CD4-positive, alpha-beta T cell treated with Interleukin-17A for 4 hours (primary cell): Measurements from ENCODE around the gene ATP6V0A4.
A peak's percentile ranks its signal among the peaks of the same experiment; 100 is the strongest.
"Not testable (repeated sequence)": the region's sequence is repeated elsewhere in the genome, so short reads cannot be mapped to it uniquely, and the experiment has no call there.

Experiments used
- DNase-seq: peaks from one replicate; pipeline ENCODE4 v3.0.0-alpha.2; 2020; ENCODE audit warnings: mixed read lengths

The ATP6V0A4 gene

GRCh38 chr7:138697535-138698182 is 100.3 kb downstream of the ATP6V0A4 start:
- no peak for DNase-seq

DNA sequence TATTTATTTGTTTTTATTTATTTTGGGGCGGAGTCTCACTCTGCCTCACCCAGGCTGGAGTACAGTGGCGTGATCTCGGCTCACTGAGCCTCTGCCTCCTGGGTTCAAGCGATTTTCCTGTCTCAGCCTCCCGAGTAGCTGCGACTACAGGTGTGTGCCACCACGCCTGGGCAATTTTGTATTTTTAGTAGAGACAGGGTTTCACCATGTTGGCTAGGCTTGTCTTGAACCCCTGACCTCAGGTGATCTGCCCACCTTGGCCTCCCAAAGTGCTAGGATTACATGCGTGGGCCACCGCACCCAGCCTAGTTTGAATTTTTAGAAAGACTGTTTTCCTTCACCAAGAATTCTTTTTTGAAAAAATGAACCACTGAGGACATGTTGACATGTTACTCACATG is 102.2 kb downstream of the ATP6V0A4 start:
- not testable (repeated sequence) for DNase-seq

- no peak for DNase-seq
Observed at GRCh38 chr7:138695106-138695505, 102.9 kb downstream of the ATP6V0A4 start.

DNA sequence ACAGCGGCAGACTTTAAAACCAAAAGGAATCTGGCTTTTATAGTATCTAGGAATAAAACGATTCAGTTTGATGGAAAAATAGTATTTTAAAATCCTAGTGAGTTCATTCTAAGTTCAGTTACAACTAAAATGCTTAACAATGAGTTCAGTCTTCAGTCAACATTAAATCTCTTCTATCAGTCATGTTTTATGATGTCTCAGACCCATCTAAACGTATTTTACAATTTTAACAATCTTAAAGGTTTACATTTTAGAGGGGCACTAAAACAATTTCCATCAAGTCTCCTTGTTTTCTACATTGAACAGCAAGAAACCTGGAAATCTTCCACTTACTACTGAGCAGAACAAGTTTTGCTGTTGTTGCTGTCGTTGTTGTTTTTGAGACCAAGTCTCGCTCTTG is 106.8 kb downstream of the ATP6V0A4 start:
- no peak for DNase-seq

- DNase-seq: no peak
Observed at GRCh38 chr7:138690495-138690894, 107.5 kb downstream of the ATP6V0A4 start.

- not testable (repeated sequence) for DNase-seq
Observed at GRCh38 chr7:138688037-138688436, 110.0 kb downstream of the ATP6V0A4 start.

DNA sequence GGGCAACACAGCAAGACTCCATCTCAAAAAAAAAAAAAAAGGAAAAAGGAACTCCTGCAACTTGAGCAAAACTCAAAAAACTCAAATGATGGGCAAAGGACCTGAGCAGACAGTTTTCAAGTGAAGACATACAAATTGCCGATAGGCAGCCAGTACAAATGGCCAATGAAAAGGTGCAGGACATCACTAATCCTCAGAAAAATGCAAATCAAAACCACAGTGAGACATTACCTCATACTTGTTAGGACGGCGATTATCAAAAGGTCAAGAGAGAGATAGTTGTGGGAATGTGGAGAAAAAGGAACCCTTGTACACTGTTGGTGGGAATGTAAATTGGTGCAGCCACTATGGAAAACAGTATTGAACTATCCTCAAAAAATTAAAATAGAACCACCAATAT is 113.7 kb downstream of the ATP6V0A4 start:
- DNase-seq: no peak

GRCh38 chr7:138679793-138680192 is 118.2 kb downstream of the ATP6V0A4 start:
- DNase-seq: no peak

- no peak for DNase-seq
Observed at GRCh38 chr7:138670594-138670993, 127.4 kb downstream of the ATP6V0A4 start.

- no peak for DNase-seq
Observed at GRCh38 chr7:138669364-138669763, 128.6 kb downstream of the ATP6V0A4 start.

GRCh38 chr7:138668946-138669345 is 129.1 kb downstream of the ATP6V0A4 start:
- no peak for DNase-seq

DNA sequence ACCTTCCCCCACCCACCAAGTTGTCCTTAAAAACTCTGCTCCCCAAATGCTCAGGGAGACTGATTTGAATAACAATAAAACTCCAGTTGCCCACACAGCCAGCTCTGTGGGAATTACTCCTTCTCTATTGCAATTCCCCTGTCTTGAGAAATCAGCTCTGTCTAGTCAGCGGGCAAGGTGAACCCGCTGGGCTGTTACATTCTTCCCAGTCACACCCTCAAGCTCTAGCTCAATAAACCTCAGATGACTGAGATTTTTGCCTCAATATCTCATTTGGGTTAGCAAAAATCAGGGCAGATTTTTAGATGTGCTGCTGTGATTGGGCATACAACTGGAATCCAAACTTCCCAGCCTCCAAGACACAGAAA is 129.8 kb downstream of the ATP6V0A4 start:
- DNase-seq: no peak

DNA sequence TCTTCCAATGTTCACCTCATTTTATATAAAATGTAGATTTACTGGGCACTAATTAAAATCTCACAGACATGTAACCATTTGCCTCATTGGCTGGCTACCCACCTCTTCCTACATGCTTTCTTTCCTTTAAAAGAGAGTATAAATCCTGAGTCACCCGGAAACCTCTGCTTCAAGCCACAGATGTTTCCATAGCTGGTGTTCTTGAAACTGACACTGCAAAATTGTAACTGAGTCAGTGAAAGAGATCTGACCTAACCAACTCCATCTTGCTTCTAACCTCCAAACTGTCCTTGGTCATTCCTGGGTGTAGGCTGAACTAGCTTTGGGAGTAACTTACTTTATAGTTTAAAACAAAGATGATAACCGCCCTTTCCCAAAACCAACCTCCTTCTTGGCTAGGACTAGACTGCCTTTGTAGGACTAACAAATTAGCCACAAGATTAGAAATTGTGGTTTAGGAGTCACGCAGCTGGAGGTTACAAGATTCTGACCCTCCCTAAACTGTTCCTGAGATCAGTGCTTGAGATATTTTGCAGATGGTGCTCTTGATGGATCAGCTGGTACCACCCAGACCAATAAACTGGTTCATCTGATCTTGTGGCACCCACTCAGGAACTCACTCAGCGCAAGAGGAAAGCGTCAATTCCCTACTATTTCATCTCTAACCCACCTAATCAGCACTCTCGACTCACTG is 130.3 kb downstream of the ATP6V0A4 start:
- DNase-seq: no peak

- DNase-seq: no peak
Observed at GRCh38 chr7:138666385-138666784, 131.6 kb downstream of the ATP6V0A4 start.

- no peak for DNase-seq
Observed at GRCh38 chr7:138665669-138666140, 132.3 kb downstream of the ATP6V0A4 start.

DNA sequence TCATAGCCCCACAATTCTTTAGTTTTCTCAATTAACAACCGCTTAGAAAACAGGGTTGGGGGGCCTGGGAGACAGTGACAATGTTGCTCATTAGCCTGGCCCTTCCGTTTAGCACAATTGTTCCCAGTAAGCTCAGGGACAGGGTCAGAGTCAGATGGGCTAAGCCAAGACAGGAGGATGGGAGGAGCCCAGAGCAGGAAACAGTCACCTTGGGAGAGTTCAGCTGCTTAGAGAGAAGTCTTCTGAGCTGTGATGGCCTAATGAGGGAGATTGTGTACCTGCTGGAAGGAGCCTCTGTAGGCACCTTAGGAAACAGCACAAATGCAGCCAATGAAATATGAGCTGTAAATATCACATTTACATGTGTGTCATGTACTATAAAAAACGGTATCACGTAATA is 132.7 kb downstream of the ATP6V0A4 start:
- no peak for DNase-seq

DNA sequence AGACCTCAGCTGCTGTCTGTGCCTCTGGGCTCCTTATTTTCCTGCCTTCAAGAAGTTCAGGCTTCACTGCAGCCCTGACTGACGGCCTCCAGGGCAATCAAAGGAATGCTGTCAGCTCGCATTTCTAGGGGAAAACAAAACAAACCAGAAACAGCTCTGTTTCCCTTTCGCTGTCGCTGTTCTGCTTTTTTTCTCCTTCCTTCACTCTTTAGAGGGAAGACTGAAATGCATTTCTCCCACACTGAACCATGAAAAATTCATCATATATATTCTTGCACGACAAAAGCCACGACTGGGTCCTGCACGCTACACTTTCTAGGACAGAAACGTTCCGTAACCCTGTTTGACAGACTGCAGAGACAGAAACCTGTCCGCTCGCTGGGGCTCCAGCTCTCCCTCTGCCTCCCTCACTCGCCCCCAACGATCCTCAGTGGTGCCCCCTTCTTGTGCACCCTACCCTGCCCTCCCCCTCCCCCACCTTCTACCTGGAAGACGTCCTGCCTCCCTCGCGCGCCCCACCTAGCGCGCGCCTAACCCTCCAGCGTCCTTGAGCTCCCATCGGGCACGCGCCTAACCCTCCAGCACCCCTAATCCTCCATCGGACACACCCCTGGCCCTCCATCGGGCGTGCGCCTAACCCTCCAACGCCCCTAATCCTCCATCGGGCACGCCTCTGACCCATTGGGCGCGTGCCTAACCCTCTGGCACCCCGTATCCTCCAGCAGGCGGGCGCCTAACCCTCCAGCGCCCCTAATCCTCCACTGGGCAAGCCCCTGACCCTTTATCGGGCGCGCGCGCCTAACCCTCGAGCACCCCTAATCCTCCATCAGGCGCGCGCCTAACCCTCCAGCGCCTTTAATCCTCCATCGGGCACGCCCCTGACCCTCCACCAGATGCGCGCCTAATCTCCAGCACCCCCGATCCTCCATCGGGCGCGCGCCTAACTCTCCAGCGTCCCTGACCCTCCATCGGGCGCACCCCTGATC is 134.0 kb downstream of the ATP6V0A4 start:
- DNase-seq: peak; percentile 26

DNA sequence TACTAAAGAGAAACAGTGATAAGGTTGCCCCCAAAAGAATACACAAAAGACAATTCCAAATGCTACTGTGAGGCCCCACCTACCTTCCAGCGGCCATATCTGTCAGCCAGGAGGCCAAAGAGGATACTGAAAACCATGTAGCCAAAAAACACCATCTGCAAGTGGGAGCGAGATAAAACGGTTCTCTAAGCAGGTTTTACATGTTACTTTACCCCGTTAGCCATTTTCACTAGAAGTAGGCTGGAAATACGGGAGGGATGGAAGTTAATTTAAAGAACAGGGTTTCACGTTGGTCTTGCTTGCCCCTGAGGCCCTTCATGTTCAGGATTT is 135.0 kb downstream of the ATP6V0A4 start:
- DNase-seq: no peak

DNA sequence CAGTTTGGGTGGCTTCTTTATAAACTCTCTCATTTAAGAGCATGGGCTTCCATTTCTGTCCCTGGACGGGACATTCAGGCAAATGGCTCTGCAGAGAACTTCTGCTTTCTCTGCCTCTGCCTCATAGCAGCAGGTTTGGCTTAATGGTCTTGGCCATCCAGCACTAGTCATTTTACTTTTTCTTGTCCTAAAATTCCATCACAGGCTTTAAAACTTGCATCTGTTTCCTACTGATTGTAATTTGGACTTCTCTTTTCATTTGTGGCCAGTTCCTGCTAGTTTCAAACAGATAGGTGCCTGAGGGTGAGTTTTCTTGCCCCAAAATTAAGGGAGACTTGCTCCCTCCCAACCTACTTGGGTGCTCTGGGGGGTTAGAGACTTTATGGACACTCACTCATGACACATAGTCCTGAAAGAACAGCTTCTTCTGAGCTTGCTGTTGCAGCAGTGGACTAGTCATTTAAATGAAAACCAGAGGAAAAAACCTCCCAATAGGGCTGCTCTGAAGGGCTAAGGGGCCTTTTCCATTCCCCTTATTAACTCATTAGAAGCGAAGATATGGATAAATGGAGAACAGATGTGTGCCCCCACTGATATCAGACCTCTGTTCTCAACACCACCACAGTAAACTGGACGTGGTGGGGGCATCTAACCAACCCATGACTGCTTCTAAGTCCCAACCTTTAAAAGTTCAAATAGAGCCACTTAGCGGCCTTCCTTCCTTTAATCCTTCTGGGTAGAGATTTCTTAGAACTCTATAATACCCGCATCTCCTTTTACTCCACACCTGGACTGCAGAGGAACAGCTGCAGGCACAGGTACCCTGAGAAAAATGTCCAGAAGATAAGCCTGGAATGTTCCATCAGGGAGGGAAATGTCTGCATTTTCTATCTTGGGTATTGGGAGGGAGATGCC is 135.7 kb downstream of the ATP6V0A4 start:
- DNase-seq: no peak

- no peak for DNase-seq
Observed at GRCh38 chr7:138661069-138661635, 136.8 kb downstream of the ATP6V0A4 start.

GRCh38 chr7:138658889-138659288 is 139.1 kb downstream of the ATP6V0A4 start:
- no peak for DNase-seq

DNA sequence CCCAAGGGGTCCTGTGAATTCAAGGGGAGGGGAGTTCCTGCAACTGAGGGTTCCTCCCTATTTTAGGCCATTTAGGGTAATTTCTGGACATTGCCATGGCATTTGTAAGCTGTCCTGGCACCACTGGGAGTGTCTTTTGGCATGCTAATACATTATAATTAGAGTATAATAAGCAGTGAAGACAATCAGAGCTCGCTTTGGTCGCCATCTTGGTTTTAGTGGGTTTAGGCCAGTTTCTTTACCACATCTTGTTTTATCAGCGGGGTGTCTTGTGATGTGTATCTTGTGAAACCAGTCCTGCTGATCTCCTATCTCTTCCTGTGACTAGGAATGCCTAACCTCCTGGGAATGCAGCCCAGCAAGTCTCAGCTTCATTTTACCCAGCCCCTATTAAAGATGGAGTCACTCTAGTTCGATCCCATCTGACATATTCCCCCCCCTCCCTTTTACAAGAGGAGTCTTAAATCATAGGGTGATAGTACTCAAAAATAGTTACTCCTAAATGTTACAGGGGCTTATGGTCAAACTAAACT is 140.1 kb downstream of the ATP6V0A4 start:
- no peak for DNase-seq
